Stomach smooth muscle (tissue), 2 donors: Measurements from ENCODE around the gene CLPX.

Experiments used
- H3K27ac ChIP-seq: one replicate; pipeline ENCODE4 v1.7.0; 2013; ENCODE audit warnings: mild to moderate bottlenecking, low read length, inconsistent platforms
- H3K27me3 ChIP-seq, 2 donors: one replicate each; pipeline ENCODE4 v1.7.0; 2013; ENCODE audit warnings: low read length in 2 of 2; ENCODE audit not compliant: insufficient read depth in 2 of 2, control insufficient read depth in 1 of 2
- H3K36me3 ChIP-seq, 2 donors: one replicate each; pipeline ENCODE4 v1.7.0; 2013; ENCODE audit warnings: low read length in 2 of 2; ENCODE audit not compliant: control insufficient read depth in 2 of 2, insufficient read depth in 2 of 2
- H3K4me1 ChIP-seq: one replicate; pipeline ENCODE4 v1.7.0; 2013; ENCODE audit warnings: low read length; ENCODE audit not compliant: control insufficient read depth, insufficient read depth
- H3K4me3 ChIP-seq, 2 donors: one replicate each; pipeline ENCODE4 v1.7.0; 2013; ENCODE audit warnings: low read length in 2 of 2
- H3K9ac ChIP-seq, 2 donors: one replicate each; pipeline ENCODE4 v1.7.0; 2013; ENCODE audit warnings: low read length in 2 of 2, mild to moderate bottlenecking in 1 of 2
- H3K9me3 ChIP-seq, 2 donors: one replicate each; pipeline ENCODE4 v1.7.0; 2013; ENCODE audit warnings: low read length in 2 of 2; ENCODE audit not compliant: control insufficient read depth in 2 of 2
- donor health status: healthy.
- donor health status: Pancreatic carcinoma.

CLPX gene

DNA sequence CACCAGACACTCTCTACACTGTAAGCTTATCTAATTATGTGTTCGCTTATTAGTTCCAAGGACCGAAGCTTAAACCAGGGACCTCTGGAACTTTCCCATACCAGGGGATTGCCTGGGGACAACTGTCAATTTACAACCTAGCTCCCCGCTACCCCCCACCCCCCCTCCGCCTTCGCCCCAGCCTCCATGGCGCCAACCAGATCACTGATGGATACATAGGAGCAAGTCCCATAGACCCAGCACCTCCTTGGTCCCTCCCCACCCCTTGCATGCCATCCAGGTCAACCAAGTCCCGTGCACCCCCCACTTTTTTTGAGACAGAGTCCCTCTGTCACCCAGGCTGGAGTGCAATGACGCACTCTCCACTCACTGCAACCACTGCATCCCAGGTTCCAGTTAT lies 50.6 kb downstream of the CLPX start:
- Histone ChIP-seq H3K27ac (no peak overlapping the region), H3K9ac (no peak overlapping the region), H3K9me3 (no peaks in the 10 kb centered on the region), H3K27me3 (no peaks in the 10 kb centered on the region), H3K4me1 (peaks cover 11% of the 10 kb centered on the region), H3K36me3 (peaks cover 0 to 3% of the 10 kb centered on the region in 2 donors), H3K4me3 (peak overlapping the region in 1 of 2 donors; percentile 83)

DNA sequence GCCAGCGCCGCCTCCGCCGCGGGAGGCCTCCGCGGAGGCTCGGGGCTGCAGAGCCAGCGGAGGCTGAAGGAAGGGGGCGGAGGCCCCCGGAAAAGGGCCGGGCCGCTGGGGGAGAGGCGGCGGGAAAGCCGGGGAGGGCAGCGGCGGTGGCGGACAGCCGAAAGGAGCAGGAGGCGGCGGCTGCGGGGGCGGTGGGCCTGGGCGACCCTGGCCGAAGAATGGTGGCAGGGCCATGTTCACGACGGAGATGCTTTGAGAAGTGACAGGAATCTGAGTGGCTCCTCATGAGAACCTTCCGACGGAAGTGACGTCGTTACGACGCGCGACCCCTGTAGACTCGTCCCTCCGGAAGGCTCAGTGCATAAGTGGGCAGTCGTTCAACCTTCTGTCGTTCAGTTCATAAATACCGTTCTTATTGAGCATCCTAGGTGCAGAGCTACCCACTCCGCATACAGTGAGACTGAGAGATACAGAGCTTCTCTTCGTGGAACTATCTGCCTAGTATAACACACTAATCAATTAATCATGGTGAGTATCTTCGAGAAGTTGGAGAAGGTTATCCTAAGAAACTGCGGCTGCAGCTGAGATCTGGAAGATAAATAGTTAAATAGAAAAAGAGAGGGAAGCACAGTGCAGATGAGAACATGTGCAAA lies 51.5 kb downstream of the CLPX start, which contains the start of gene PDCD7:
PDCD7 (minus strand) TSS at position 261 of the 653 bp plus-strand sequence; CDS start at position 234, 27 bp downstream.
- Histone ChIP-seq H3K4me1 (peaks cover 11% of the 10 kb centered on the region), H3K36me3 (peaks cover 8 to 11% of the 10 kb centered on the region in 2 donors), H3K27ac (peak within 1 kb of the TSS; percentile 71), H3K9ac (peak within 1 kb of the TSS; percentile 85 to 89), H3K9me3 (no peaks in the 10 kb centered on the region), H3K4me3 (peak within 1 kb of the TSS; percentile 83 to 97), H3K27me3 (no peaks in the 10 kb centered on the region)

DNA sequence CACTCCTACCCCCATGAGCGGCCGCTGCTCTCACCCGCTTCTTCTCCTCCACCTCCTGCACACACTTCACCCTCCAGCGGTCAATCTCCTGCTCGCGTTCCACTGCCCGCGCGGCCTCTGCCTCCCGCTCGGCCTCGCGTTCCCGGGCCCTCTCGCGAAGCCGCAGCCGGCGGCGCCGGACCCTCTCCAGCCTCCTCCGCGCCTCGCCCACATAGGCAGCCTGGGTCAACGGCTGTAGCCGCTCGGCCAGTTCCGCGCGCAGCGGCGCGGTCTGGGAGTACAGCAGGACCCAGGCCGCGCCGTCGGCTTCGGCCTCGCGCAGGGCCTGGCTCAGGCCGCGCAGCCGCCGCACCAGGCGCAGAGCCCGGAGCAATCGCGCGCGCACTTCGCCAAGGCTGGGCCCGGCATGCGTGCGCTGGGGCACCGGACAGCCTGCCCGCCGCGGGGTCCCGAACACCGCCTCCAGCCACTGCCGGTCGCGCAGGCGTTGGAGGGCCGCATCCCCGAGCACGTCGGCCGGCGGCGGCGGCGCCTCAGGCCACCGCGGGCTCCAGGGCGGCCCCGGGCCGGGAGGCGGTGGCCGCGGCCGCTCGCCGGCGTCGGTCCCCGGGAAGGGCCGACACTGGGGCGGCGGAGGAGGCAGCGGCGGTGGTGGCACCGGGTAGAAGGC lies 52.1 kb downstream of the CLPX start:
- Histone ChIP-seq H3K9ac (peak overlapping the region; percentile 85 to 89), H3K4me3 (peak overlapping the region; percentile 83 to 97), H3K36me3 (peaks cover 14 to 18% of the 10 kb centered on the region in 2 donors), H3K27ac (peak overlapping the region; percentile 71), H3K9me3 (no peaks in the 10 kb centered on the region), H3K27me3 (no peaks in the 10 kb centered on the region), H3K4me1 (peaks cover 11% of the 10 kb centered on the region)

DNA sequence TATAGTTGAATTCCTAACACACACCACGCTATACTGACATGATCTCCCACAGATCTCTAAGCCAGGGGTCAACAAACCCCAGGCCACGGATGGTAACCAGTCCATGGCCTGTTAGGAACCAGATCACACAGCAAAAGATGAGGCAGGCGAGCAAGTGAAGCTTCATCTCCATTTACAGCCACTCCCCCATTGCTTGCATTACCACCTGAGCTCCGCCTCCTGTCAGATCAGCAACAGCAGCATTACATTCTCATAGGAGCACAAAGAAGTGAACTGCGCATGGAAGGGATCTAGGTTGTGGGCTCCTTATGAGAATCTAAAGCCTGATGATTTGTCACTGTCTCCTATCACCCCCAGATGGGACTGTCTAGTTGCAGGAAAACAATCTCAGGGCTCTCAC lies 54.2 kb downstream of the CLPX start:
- no peaks in the 10 kb centered on the region for H3K27me3 ChIP-seq
- no peak overlapping the region for H3K9ac ChIP-seq
- H3K4me3 ChIP-seq, result no peak overlapping the region
- H3K27ac ChIP-seq, result no peak overlapping the region
- peaks cover 24% of the 10 kb centered on the region in 2 donors for H3K36me3 ChIP-seq
- no peaks in the 10 kb centered on the region for H3K9me3 ChIP-seq
- H3K4me1 ChIP-seq, result peaks cover 11% of the 10 kb centered on the region

DNA sequence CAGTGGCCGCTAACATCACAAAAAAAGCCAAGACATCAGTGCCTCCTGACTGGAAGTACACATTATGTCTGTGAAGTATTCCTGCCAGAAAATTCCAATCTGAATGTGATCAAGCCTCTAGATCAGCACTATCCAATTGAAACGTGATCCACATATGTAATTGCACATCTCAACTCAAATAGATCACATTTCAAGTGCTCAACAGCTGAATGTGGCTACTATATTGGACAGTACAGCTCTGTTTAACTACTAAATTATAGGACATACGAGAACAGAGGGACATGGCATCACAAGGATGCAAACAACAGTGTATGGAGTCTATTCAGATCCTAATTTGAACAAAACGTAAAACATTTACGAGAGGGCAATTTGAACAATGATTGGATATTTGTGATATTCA lies 69.6 kb downstream of the CLPX start:
- Histone ChIP-seq H3K9ac (no peak overlapping the region), H3K9me3 (no peaks in the 10 kb centered on the region), H3K27ac (no peak overlapping the region), H3K4me1 (no peaks in the 10 kb centered on the region), H3K4me3 (no peak overlapping the region), H3K27me3 (no peaks in the 10 kb centered on the region), H3K36me3 (peaks cover 34 to 47% of the 10 kb centered on the region in 2 donors)

GRCh38 chr15:65115086-65115485 lies 70.1 kb downstream of the CLPX start, which contains the start of gene UBAP1L:
Gene UBAP1L, minus strand, starts transcription at chr15:65115200. Its CDS starts 8,985 bp downstream, at chr15:65106215.
- Histone ChIP-seq H3K9ac (no peak within 1 kb of the TSS), H3K4me3 (no peak within 1 kb of the TSS), H3K27ac (no peak within 1 kb of the TSS), H3K9me3 (no peaks in the 10 kb centered on the region), H3K27me3 (no peaks in the 10 kb centered on the region), H3K4me1 (no peaks in the 10 kb centered on the region), H3K36me3 (peaks cover 34 to 47% of the 10 kb centered on the region in 2 donors)

DNA sequence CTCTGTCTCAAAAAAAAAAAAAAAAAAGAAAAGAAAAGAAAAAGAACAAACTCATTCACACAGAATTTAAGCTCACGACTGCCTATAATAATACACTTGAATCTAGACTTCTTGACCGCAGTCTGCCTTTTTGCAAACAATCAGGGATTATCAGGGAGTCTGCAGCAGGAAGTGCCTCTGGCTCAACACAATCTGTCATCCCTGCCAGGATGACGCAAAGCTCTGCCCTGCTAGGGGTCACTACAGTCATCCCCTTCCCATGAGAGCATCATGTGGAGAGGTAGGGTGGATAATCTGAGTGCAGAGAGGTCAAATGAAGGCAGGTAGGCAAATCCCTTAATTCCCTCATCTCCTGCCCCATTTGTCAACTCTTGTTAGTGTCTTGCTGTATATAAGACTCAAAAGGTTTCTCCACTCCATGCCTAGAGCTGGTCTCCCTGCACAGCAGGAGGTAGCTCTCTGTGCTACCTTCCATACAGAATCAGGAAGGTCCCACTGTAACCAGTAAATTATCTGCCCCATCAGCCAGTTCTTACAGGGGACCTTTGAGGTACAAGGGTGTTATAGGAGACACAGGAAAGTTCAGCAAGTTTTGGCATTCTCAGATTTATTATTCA lies 74.4 kb downstream of the CLPX start:
- no peak overlapping the region for H3K27ac ChIP-seq
- no peak overlapping the region for H3K4me3 ChIP-seq
- no peaks in the 10 kb centered on the region for H3K4me1 ChIP-seq
- peaks cover 17 to 26% of the 10 kb centered on the region in 2 donors for H3K36me3 ChIP-seq
- H3K9me3 ChIP-seq, result no peaks in the 10 kb centered on the region
- H3K27me3 ChIP-seq, result no peaks in the 10 kb centered on the region
- no peak overlapping the region for H3K9ac ChIP-seq

DNA sequence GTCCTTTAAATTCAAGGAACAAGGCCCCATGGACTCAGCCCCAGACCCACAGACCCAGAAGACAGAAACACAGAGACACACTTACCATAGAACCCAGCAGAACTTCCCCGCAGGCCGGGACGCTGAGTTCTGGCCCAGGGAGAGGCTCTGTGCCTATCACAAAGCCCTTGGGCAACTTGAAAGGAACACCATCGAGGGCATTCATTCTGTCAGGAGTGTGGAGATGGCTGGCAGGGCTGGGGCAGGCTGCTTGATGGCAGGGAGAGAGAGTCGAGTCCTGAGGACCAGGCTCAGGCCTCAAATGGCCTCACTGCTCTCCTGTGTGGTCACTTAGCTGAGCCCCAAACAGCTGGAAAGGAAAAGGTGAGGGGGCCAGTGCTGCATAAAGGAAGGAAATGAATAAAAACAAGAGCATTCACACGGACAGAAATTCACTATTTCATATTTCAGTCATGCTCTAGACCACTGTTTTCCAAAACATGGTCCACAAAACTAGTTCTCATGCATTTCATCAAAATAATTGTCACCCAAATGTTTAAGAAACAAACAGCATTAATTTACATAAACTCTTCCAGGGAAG lies 79.0 kb downstream of the CLPX start:
- no peaks in the 10 kb centered on the region for H3K9me3 ChIP-seq
- no peak overlapping the region for H3K4me3 ChIP-seq
- H3K36me3 ChIP-seq, result peaks cover 14 to 17% of the 10 kb centered on the region in 2 donors
- H3K27me3 ChIP-seq, result no peaks in the 10 kb centered on the region
- no peak overlapping the region for H3K27ac ChIP-seq
- H3K4me1 ChIP-seq, result peaks cover 7% of the 10 kb centered on the region
- H3K9ac ChIP-seq, result no peak overlapping the region

GRCh38 chr15:65105038-65105437 lies 80.1 kb downstream of the CLPX start:
- H3K4me1 ChIP-seq, result peaks cover 7% of the 10 kb centered on the region
- no peak overlapping the region for H3K27ac ChIP-seq
- H3K36me3 ChIP-seq, result peaks cover 19 to 20% of the 10 kb centered on the region in 2 donors
- no peaks in the 10 kb centered on the region for H3K27me3 ChIP-seq
- no peak overlapping the region for H3K9ac ChIP-seq
- H3K4me3 ChIP-seq, result no peak overlapping the region
- H3K9me3 ChIP-seq, result no peaks in the 10 kb centered on the region

- Histone ChIP-seq H3K4me3 (no peak overlapping the region), H3K9me3 (no peaks in the 10 kb centered on the region), H3K9ac (no peak overlapping the region), H3K27ac (no peak overlapping the region), H3K36me3 (peaks cover 27 to 34% of the 10 kb centered on the region in 2 donors), H3K4me1 (peaks cover 7% of the 10 kb centered on the region), H3K27me3 (no peaks in the 10 kb centered on the region)
Observed at GRCh38 chr15:65102912-65103311, 82.2 kb downstream of the CLPX start.
